CD8-positive, alpha-beta memory T cell (primary cell): ENCODE data around the gene C4orf51. TPM values are rescaled to one million over a fixed set of nuclear protein-coding genes. Genes with fewer than 3 reads are reported as not detected.
A peak's percentile ranks its signal among the peaks of the same experiment; 100 is the strongest.
"Not testable (repeated sequence)": the region's sequence is repeated elsewhere in the genome, so short reads cannot be mapped to it uniquely, and the experiment has no call there.

Source experiments
- CTCF ChIA-PET: fragments of 350-600 bp; sonication (Branson Sonifier 250); formaldehyde crosslinking; loops from one replicate; lab custom pipeline; 2021; ENCODE audit warnings: antibody characterized with exemption; lab: Charles Lee
- POLR2A ChIA-PET: fragments of 350-600 bp; sonication (Branson Sonifier 250); formaldehyde crosslinking; loops from one replicate; lab custom pipeline; 2021; ENCODE audit warnings: antibody characterized with exemption; lab: Charles Lee
- DNase-seq, 5 donors: peaks; one replicate each; pipeline versions ENCODE4 v3.0.0 to v3.0.0-alpha.2; 2020 to 2022; ENCODE audit warnings: mixed read lengths in 1 of 5
- H3K27ac ChIP-seq: one replicate; pipeline ENCODE4 v1.7.0; 2013; ENCODE audit warnings: low read depth, mild to moderate bottlenecking, low read length, moderate library complexity
- H3K27me3 ChIP-seq: 2 replicates; pipeline ENCODE4 v1.7.0; 2013; ENCODE audit warnings: low read length, mild to moderate bottlenecking; ENCODE audit not compliant: insufficient read depth, poor library complexity, severe bottlenecking
- H3K36me3 ChIP-seq: 2 replicates; pipeline ENCODE4 v1.7.0; 2013; ENCODE audit warnings: mild to moderate bottlenecking, low read length, moderate library complexity; ENCODE audit not compliant: insufficient read depth
- H3K4me1 ChIP-seq: 2 replicates; pipeline ENCODE4 v1.7.0; 2013; ENCODE audit warnings: mild to moderate bottlenecking, low read length, moderate library complexity; ENCODE audit not compliant: insufficient read depth
- H3K4me3 ChIP-seq: 2 replicates; pipeline ENCODE4 v1.7.0; 2013; ENCODE audit warnings: mild to moderate bottlenecking, low read length
- H3K9me3 ChIP-seq: 2 replicates; pipeline ENCODE4 v1.7.0; 2013; ENCODE audit warnings: mild to moderate bottlenecking, low read length
- H3K27ac Mint-ChIP-seq, 8 donors: one replicate each; pipeline ENCODE4 v1.8.0; 2020 to 2021; ENCODE audit warnings: mixed read lengths in 8 of 8, mild to moderate bottlenecking in 6 of 8, inconsistent platforms in 3 of 8, moderate library complexity in 3 of 8
- H3K27me3 Mint-ChIP-seq, 2 donors: one replicate each; pipeline ENCODE4 v1.8.0; 2020 to 2021; ENCODE audit warnings: mixed read lengths in 2 of 2, mild to moderate bottlenecking in 1 of 2, moderate library complexity in 1 of 2
- H3K36me3 Mint-ChIP-seq, 3 donors: one replicate each; pipeline ENCODE4 v1.8.0; 2020 to 2021; ENCODE audit warnings: mixed read lengths in 3 of 3, inconsistent platforms in 1 of 3, mild to moderate bottlenecking in 1 of 3
- H3K4me1 Mint-ChIP-seq, 3 donors: one replicate each; pipeline ENCODE4 v1.8.0; 2020 to 2021; ENCODE audit warnings: mixed read lengths in 3 of 3, inconsistent platforms in 1 of 3, mild to moderate bottlenecking in 1 of 3
- H3K4me3 Mint-ChIP-seq, 7 donors: one replicate each; pipeline ENCODE4 v1.8.0; 2020 to 2021; ENCODE audit warnings: mixed read lengths in 7 of 7, mild to moderate bottlenecking in 6 of 7, moderate library complexity in 4 of 7, inconsistent platforms in 2 of 7
- H3K9me3 Mint-ChIP-seq, 5 donors: one replicate each; pipeline ENCODE4 v1.8.0; 2020 to 2022; ENCODE audit warnings: mixed read lengths in 5 of 5, mild to moderate bottlenecking in 3 of 5, moderate library complexity in 2 of 5, inconsistent platforms in 1 of 5
- polyA plus RNA-seq: library from polyadenylated mRNA; unstranded; fragments of 300-500 nt; fragmentation: Illumina TruSeq; gene quantifications from one replicate; pipeline ENCODE4 v1.2.3, GENCODE V29; 2021
- total RNA-seq, 2 experiments: library from RNA; stranded (reverse); gene quantifications; one replicate each; pipeline ENCODE4 v1.2.3, GENCODE V29; 2021

C4orf51 gene
- total and polyA plus RNA-seq, 3 experiments from 2014 or later, result not detected

GRCh38 chr4:145686991-145687390 is 7.0 kb downstream of the C4orf51 start:
- H3K4me3 Mint-ChIP-seq, result no peak overlapping the region
- no peaks in the 10 kb centered on the region for H3K9me3 ChIP-seq

DNA sequence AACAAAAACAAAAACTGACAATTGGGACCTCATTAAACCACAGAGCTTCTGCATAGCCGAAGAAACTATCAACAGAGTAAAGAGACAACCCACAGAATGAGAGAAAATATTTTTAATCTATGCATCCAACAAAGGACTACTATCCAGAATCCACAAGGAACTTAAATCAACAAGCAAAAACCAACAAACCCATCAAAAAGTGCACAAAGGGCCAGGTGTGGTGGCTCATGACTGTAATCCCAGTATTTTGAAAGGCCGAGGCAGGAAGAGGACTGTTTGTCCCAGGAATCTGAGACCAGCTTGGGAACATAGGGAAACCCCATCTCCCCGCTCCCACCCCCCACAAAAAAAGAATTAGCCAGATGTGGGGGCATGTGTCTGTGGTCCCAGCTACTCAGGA is 10.7 kb downstream of the C4orf51 start:
- Mint-ChIP-seq H3K4me3 (no peak overlapping the region), H3K36me3 (no peaks in the 10 kb centered on the region)
- POLR2A ChIA-PET, result no interaction called here

More at GRCh38 chr4:145686991-145687390, 7.0 kb downstream of the C4orf51 start:
- no peaks in the 10 kb centered on the region for H3K36me3 ChIP-seq
- no peak for DNase-seq
- Mint-ChIP-seq H3K36me3 (no peaks in the 10 kb centered on the region), H3K9me3 (peaks cover 0 to 6% (median 0%) of the 10 kb centered on the region in 5 donors), H3K27me3 (peaks cover 11 to 34% of the 10 kb centered on the region in 2 donors), H3K27ac (no peak overlapping the region), H3K4me1 (no peaks in the 10 kb centered on the region)
- no peak overlapping the region for H3K4me3 ChIP-seq
- CTCF ChIA-PET, result no interaction called here
- POLR2A ChIA-PET, result interaction anchor here (0.6 kb wide), 1 partner anchor 31 kb away, joined by 3 read pairs; no protein-coding TSS in a partner anchor
- no peaks in the 10 kb centered on the region for H3K27me3 ChIP-seq
- no peaks in the 10 kb centered on the region for H3K4me1 ChIP-seq
- H3K27ac ChIP-seq, result no peak overlapping the region

GRCh38 chr4:145691416-145691815 is 11.5 kb downstream of the C4orf51 start:
- CTCF ChIA-PET, H3K4me3 ChIP-seq, H3K27me3 Mint-ChIP-seq, H3K27me3 ChIP-seq, H3K9me3 ChIP-seq, H3K4me3 Mint-ChIP-seq, H3K4me1 ChIP-seq, H3K27ac ChIP-seq, H3K4me1 Mint-ChIP-seq, H3K36me3 ChIP-seq, H3K9me3 Mint-ChIP-seq, DNase-seq, POLR2A ChIA-PET, H3K27ac Mint-ChIP-seq, H3K36me3 Mint-ChIP-seq: not testable (repeated sequence)

More for the DNA sequence above, 10.7 kb downstream of the C4orf51 start:
- CTCF ChIA-PET, result no interaction called here
- H3K4me1 Mint-ChIP-seq, result no peaks in the 10 kb centered on the region
- H3K27me3 Mint-ChIP-seq, result peaks cover 7 to 9% of the 10 kb centered on the region in 2 donors
- H3K27me3 ChIP-seq, result no peaks in the 10 kb centered on the region
- H3K27ac Mint-ChIP-seq, result no peak overlapping the region
- peaks cover 0 to 6% (median 2%) of the 10 kb centered on the region in 5 donors for H3K9me3 Mint-ChIP-seq
- H3K36me3 ChIP-seq, result no peaks in the 10 kb centered on the region
- H3K27ac ChIP-seq, result no peak overlapping the region
- no peak for DNase-seq
- H3K4me3 ChIP-seq, result no peak overlapping the region
- no peaks in the 10 kb centered on the region for H3K4me1 ChIP-seq
- no peaks in the 10 kb centered on the region for H3K9me3 ChIP-seq

DNA sequence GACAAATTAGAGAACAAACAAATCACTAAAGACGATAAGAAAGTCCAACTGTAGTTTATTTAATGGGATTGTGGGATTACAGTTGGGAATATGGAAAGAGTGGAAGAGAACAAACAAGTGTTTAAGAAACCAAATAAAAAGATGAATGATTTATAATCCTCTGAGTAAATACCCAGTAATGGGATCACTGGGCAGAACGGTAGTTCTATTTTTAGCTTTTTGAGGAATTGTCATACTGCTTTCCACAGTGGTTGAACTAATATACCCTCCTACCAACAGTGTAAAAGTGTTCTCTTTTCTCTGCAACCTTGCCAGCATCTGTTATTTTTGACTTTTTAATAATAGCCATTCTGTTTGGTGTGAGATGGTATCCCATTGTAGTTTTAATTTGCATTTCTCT is 15.0 kb downstream of the C4orf51 start:
- ChIA-PET CTCF (no interaction called here), POLR2A (no interaction called here)
- Histone ChIP-seq H3K27me3 (no peaks in the 10 kb centered on the region), H3K9me3 (no peaks in the 10 kb centered on the region), H3K27ac (no peak overlapping the region), H3K36me3 (no peaks in the 10 kb centered on the region), H3K4me1 (no peaks in the 10 kb centered on the region), H3K4me3 (no peak overlapping the region)
- peaks cover 0 to 5% of the 10 kb centered on the region in 2 donors for H3K27me3 Mint-ChIP-seq
- no peaks in the 10 kb centered on the region for H3K36me3 Mint-ChIP-seq
- H3K4me3 Mint-ChIP-seq, result no peak overlapping the region
- no peak for DNase-seq
- H3K9me3 Mint-ChIP-seq, result peaks cover 0 to 6% (median 2%) of the 10 kb centered on the region in 5 donors
- no peak overlapping the region for H3K27ac Mint-ChIP-seq
- no peaks in the 10 kb centered on the region for H3K4me1 Mint-ChIP-seq

DNA sequence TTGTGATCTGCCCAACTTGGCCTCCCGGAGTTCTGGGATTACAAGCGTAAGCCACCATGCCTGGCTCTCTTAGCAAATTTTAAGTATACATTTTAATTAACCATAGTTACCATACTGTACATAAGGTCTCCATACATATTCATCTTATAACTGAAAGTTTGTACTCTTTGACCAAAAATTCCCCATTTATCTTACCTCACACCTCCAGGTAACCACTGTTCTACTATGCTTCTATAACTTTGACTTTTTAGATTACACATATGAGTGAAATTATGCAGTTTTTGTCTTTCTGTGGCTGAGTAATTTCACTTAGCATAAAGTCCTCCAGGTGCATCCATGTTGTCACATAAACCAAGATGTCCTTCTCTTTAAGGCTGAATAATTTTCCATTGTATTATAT is 17.4 kb downstream of the C4orf51 start:
- Histone ChIP-seq H3K27me3 (no peaks in the 10 kb centered on the region), H3K9me3 (no peaks in the 10 kb centered on the region), H3K4me3 (no peak overlapping the region), H3K36me3 (no peaks in the 10 kb centered on the region), H3K4me1 (no peaks in the 10 kb centered on the region), H3K27ac (no peak overlapping the region)
- no peak overlapping the region for H3K27ac Mint-ChIP-seq
- peaks cover 6 to 8% of the 10 kb centered on the region in 2 donors for H3K27me3 Mint-ChIP-seq
- no peaks in the 10 kb centered on the region for H3K4me1 Mint-ChIP-seq
- CTCF ChIA-PET, result no interaction called here
- no peak for DNase-seq
- no peak overlapping the region for H3K4me3 Mint-ChIP-seq
- POLR2A ChIA-PET, result no interaction called here
- no peaks in the 10 kb centered on the region for H3K36me3 Mint-ChIP-seq
- H3K9me3 Mint-ChIP-seq, result peaks cover 0 to 3% (median 0%) of the 10 kb centered on the region in 5 donors

DNA sequence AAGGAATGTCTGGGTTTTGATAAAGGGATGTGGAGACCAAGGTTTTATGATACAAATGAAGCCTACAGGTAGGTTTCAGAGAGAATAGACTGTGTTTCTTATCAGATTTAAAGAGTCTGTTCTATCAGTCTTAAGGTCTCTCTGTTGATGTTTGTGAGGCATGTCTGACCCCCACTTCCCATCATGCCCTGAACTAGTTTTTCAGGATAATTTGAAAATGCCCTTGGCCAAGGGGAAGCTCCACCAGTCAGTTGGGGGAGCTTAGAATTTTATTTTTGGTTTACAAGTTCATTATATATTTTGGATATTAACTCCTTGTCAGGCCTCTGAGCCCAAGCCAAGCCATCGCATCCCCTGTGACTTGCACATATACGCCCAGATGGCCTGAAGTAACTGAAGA is 18.6 kb downstream of the C4orf51 start:
- CTCF ChIA-PET, result no interaction called here

DNA sequence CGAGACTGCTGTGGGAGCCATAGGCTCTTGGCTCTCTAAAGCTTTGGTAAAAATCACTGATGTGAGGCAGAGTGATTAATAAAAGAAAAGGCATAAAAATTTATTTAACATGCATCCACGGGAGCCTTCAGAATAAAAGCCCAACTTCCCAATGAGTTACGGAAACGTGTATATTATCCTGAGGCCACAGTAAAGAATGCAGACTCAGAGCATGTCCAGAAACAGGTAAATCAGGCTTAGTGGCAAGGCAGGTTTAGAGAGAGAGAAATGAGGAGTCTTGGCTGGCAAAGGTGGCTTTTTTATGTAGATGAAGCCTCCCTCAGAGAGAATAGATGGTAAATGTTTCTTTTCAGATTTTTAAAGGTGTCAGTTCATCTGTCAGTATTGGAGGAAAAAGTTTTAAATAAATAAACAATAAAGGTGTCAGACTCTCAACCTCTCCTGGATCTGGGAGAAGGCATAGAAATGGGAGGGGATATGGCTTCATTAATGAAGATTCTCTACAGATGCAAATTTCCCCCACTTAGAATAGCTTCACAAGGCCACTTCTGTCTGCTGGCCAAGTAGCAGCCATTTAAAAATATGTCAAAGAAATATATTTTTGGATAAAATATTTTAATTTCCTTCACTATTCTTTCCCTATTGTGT is 24.0 kb downstream of the C4orf51 start:
- no peaks in the 10 kb centered on the region for H3K4me1 Mint-ChIP-seq
- H3K36me3 Mint-ChIP-seq, result no peaks in the 10 kb centered on the region
- H3K9me3 ChIP-seq, result no peaks in the 10 kb centered on the region
- no peaks in the 10 kb centered on the region for H3K27me3 ChIP-seq
- H3K4me1 ChIP-seq, result no peaks in the 10 kb centered on the region
- ChIA-PET CTCF (no interaction called here), POLR2A (no interaction called here)
- H3K27ac Mint-ChIP-seq, result no peak overlapping the region
- no peak overlapping the region for H3K27ac ChIP-seq
- no peak for DNase-seq
- H3K36me3 ChIP-seq, result no peaks in the 10 kb centered on the region
- peaks cover 0 to 2% (median 0%) of the 10 kb centered on the region in 5 donors for H3K9me3 Mint-ChIP-seq
- no peak overlapping the region for H3K4me3 ChIP-seq
- H3K4me3 Mint-ChIP-seq, result no peak overlapping the region
- H3K27me3 Mint-ChIP-seq, result peaks cover 6 to 8% of the 10 kb centered on the region in 2 donors

More for the DNA sequence above, 18.6 kb downstream of the C4orf51 start:
- Histone ChIP-seq H3K4me3 (no peak overlapping the region), H3K27me3 (no peaks in the 10 kb centered on the region), H3K9me3 (no peaks in the 10 kb centered on the region), H3K36me3 (no peaks in the 10 kb centered on the region), H3K4me1 (no peaks in the 10 kb centered on the region), H3K27ac (no peak overlapping the region)
- Mint-ChIP-seq H3K27ac (no peak overlapping the region), H3K9me3 (peaks cover 0 to 3% (median 0%) of the 10 kb centered on the region in 5 donors), H3K4me3 (no peak overlapping the region), H3K36me3 (no peaks in the 10 kb centered on the region), H3K4me1 (no peaks in the 10 kb centered on the region), H3K27me3 (peaks cover 8% of the 10 kb centered on the region in 2 donors)
- POLR2A ChIA-PET, result no interaction called here
- no peak for DNase-seq

- H3K27ac ChIP-seq, result no peak overlapping the region
- H3K4me1 Mint-ChIP-seq, result no peaks in the 10 kb centered on the region
- ChIA-PET CTCF (no interaction called here), POLR2A (no interaction called here)
- DNase-seq, result no peak
- H3K36me3 ChIP-seq, result no peaks in the 10 kb centered on the region
- no peaks in the 10 kb centered on the region for H3K4me1 ChIP-seq
- H3K27ac Mint-ChIP-seq, result peak overlapping the region in 1 of 8 donors; percentile 39
- H3K9me3 Mint-ChIP-seq, result peaks cover 12 to 28% (median 20%) of the 10 kb centered on the region in 5 donors
- no peak overlapping the region for H3K4me3 Mint-ChIP-seq
- H3K9me3 ChIP-seq, result no peaks in the 10 kb centered on the region
- H3K27me3 Mint-ChIP-seq, result peaks cover 5% of the 10 kb centered on the region in 2 donors
- H3K27me3 ChIP-seq, result no peaks in the 10 kb centered on the region
- H3K36me3 Mint-ChIP-seq, result peaks cover 0 to 9% (median 0%) of the 10 kb centered on the region in 3 donors
- no peak overlapping the region for H3K4me3 ChIP-seq
Observed at GRCh38 chr4:145709336-145709735, 29.4 kb downstream of the C4orf51 start.
